A172 (cell line): ENCODE data around the gene KIR3DL3. TPM values are rescaled to one million over a fixed set of nuclear protein-coding genes. Genes with fewer than 3 reads are reported as not detected.
"Not testable (repeated sequence)": the region's sequence is repeated elsewhere in the genome, so short reads cannot be mapped to it uniquely, and the experiment has no call there.

Source experiments
- DNase-seq: peaks from one replicate; pipeline ENCODE4 v3.0.0-alpha.2; 2015; ENCODE audit warnings: low spot score
- total RNA-seq: library from RNA; depleted of rRNA; stranded (reverse); fragments of >200 nt; shearing (Covaris generic); gene quantifications from 2 replicates; pipeline ENCODE4 v1.2.3, GENCODE V29; 2014; rRNA removed

KIR3DL3 gene
- total RNA-seq, 1 experiment from 2014 or later = not detected

DNA sequence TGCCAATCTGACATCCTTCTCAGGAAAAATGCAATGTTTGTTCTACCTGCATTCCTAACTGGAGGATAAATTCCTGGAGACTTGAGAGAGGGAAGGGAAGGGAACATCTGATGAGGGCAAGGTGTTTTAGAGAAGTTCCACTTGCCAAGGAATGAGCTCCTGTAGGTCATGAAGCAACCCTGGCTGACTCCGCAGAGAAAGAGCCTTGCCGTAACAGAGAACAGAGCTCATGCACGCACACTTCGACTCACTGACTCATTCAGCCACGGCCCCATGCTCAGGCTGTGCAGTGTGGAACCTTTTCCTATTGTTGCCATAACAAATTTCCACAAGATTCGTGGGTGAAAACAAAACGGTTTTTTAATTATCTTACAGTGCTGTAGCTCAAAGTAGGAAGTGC, 54.7 kb downstream of the KIR3DL3 start:
- DNase-seq = not testable (repeated sequence)

DNA sequence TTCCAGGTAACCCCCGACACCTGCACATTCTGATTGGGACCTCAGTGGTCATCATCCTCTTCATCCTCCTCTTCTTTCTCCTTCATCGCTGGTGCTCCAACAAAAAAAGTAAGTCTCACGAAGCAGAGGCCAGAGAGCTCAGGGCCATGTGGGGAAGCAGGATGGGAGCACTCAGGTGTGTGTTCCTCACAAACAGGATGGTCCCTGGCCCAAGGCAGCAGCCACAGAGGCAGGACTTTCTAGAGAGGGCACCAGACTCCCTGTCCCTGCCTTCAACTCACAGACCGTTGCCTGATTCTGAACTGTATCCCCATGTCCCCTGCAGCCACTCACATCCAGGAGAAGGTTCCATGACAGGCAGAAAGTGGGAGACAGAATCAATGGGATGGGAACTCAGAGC, 58.7 kb downstream of the KIR3DL3 start:
- DNase-seq = not testable (repeated sequence)

Other genes with a start within 250 kb of the KIR3DL3 start
- gene LAIR2, start 221.6 kb upstream of the KIR3DL3 start, total RNA-seq = not detected in 2 replicates
- gene LILRA2, start 150.7 kb upstream of the KIR3DL3 start, total RNA-seq = not detected in 2 replicates
- not detected in 2 replicates for gene LILRA1, start 130.8 kb upstream of the KIR3DL3 start, total RNA-seq
- gene LILRB1, start 94.0 kb upstream of the KIR3DL3 start, total RNA-seq = not detected in 2 replicates
- gene LILRB4, start 61.5 kb upstream of the KIR3DL3 start, total RNA-seq = not detected in 2 replicates
- gene KIR2DL3, start 14.1 kb downstream of the KIR3DL3 start, total RNA-seq = not detected in 2 replicates
- not detected in 2 replicates for gene KIR2DL1, start 45.4 kb downstream of the KIR3DL3 start, total RNA-seq
- not detected in 2 replicates for gene KIR2DL4, start 79.2 kb downstream of the KIR3DL3 start, total RNA-seq
- gene KIR3DL1, start 92.0 kb downstream of the KIR3DL3 start, total RNA-seq = not detected in 2 replicates
- gene KIR2DS4, start 108.2 kb downstream of the KIR3DL3 start, total RNA-seq = not detected in 2 replicates
- gene KIR3DL2, start 126.0 kb downstream of the KIR3DL3 start, total RNA-seq = not detected in 2 replicates
- not detected in 2 replicates for gene FCAR, start 149.8 kb downstream of the KIR3DL3 start, total RNA-seq
- gene NCR1, start 181.7 kb downstream of the KIR3DL3 start, total RNA-seq = not detected in 2 replicates
- gene NLRP7, start 223.1 kb downstream of the KIR3DL3 start, total RNA-seq = not detected in 2 replicates
- not detected in 2 replicates for gene NLRP2, start 241.9 kb downstream of the KIR3DL3 start, total RNA-seq